Anterior cingulate cortex (tissue), 58 donors: ENCODE results near the gene ANXA8L1.
"Not testable (repeated sequence)": the region's sequence is repeated elsewhere in the genome, so short reads cannot be mapped to it uniquely, and the experiment has no call there.

Source experiments
- DNase-seq, 58 donors: peaks; one replicate each; lab custom pipeline; 2025; lab: John Stamatoyannopoulos, UW

The ANXA8L1 gene

DNA sequence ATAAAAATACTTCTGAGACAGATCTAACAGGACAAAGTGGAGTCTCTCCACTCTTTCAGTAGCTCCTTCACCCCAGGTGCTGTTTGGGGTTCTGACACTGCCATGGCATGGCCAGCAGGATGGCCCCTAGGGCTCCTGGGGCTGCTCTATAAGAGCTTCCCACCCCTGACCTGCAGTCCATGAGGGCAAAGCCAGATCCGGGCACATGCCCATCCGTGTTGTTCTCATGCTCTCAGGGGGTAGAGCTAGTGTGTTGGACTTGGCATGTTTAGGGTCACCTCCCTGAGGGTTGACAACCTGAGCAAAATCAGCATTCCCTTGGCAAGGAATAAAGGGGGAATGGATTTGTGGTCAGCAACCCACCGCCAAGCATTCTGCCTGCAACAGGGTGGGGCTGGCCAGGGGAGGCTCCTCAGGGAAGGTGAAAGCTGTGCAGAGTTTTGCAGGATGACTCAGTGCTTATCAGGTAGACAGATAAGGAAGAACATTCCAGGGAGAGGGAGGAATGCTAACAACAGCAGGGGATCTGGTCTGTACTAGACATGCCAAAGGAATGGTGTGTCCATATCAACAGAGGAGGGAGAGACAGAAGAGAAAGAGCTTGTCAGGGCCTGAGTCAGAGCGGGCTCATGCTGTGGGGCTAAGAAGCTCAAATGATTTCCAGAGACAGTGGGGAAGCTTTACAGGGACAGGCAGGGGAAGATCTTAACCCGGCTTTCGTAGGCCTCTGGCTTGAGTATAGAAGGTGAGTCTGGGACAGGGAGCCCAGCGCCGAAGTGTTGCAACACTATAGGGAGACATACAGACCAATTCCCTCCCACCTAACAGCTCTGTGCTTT, 21.1 kb downstream of the ANXA8L1 start:
- not testable (repeated sequence) for DNase-seq

GRCh38 chr10:46397767-46398166, 22.2 kb downstream of the ANXA8L1 start:
- DNase-seq = not testable (repeated sequence)

DNA sequence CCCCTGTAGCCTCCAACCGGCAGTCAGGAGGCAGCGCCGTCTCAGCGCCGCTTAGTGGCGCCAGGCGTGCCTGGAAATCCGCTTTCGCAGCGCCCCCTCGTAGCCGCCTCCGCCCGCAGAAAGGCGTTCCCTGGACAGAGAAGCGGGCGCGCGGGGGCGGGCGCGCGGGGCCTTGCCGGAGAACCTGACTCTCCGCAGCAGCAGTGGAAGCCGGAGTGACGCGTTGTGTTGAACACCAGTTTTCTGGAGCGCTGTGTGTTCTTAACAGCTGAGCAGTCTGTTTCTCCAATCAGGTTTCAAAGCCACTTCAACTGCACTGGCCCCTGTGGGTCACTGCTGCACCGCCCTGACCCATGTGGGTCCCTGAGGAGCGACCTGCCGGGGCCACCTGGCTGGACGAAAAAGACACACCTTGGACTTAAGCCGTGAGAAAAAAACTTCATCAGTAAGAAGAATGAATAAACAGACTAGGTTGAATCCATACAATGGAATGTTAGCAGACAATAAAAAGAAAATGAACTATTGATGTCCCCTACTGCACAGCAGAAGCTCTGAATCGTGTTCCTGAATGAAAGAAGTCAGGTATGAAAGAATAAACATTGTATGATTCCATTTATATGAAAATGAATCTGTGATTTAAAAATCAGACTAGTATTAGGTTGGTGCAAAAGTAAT, 22.8 kb downstream of the ANXA8L1 start:
- peak in 1 of 58 donors; percentile 1 for DNase-seq

DNA sequence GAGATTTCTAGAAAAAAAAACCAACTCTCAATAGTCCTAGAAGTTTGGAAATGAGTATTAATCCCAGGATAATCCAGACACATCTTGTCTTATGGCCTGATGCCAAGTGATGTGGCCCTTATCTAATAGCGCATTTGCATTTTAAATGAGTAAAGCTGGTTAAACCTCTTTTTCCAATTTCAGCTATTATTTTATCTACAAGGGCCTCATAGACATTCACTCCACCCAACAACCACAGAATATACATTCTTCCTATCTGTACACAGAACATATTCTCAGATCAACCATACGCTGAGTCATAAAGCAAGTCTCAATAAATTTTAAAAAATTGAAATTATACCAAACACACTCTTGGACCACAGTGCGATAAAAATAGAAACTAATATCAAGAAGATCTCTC, 34.0 kb downstream of the ANXA8L1 start:
- DNase-seq = not testable (repeated sequence)

DNA sequence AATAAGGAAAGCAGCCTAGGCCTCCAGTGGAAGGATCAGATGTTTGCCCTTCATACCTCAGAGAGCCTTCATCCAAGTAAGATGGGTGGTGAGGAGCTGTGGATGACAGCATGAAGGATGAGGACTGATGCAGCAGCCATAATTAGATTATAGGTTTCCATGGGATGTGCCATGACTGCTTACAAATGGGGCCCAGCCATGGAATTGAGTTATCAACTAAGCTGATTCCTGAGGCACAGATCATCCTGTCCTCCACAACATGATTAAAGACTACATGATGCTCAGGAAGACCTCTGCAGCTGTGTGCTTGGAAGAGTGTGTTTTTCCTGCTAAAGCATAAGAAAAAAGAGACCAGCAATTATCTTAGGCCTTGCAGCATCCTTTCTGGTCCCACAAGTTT, 35.5 kb downstream of the ANXA8L1 start:
- not testable (repeated sequence) for DNase-seq

GRCh38 chr10:46412665-46413064, 37.1 kb downstream of the ANXA8L1 start:
- DNase-seq = not testable (repeated sequence)

DNA sequence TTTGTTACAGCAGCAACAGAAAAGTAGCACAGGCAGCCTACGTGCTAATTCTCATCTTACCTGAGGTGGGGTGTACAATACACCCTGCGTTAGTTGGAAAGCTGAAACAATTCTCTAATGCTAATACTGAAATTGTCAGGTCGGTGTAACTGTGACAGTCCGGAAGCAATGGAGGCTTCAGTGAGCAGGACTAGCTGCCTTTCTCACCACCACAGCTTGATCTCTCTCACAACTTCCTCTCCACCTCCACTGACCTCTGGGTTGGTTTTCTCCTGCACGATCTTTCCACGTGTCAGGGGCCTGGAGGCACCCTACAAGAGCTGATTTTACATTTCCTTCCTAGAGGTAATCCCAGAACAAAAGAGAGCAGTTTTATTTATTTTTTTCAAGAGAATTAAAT, 39.7 kb downstream of the ANXA8L1 start:
- not testable (repeated sequence) for DNase-seq

- DNase-seq = not testable (repeated sequence)
Measured at GRCh38 chr10:46418283-46418682, 42.7 kb downstream of the ANXA8L1 start.

GRCh38 chr10:46419570-46420379, 44.2 kb downstream of the ANXA8L1 start:
- not testable (repeated sequence) for DNase-seq

DNA sequence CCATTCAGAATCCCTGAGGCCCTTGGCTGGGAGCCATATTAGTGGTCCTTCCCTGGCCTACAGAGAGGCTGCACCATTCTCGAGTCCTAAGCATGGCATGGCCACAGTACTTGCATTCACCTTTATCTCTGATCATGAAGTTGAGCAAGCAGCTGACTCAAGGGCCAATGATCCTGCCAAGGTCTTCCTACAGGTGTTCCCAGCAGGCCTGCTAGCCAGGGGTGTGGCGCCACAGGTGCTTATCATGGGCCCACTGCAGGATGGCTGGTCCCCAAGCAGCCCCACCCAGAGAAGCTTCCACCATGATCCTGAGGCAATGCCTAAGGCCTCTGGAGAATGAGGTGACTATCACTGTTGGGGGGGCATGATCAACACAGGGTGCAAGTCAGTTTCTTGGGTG, 48.0 kb downstream of the ANXA8L1 start:
- DNase-seq = not testable (repeated sequence)

DNA sequence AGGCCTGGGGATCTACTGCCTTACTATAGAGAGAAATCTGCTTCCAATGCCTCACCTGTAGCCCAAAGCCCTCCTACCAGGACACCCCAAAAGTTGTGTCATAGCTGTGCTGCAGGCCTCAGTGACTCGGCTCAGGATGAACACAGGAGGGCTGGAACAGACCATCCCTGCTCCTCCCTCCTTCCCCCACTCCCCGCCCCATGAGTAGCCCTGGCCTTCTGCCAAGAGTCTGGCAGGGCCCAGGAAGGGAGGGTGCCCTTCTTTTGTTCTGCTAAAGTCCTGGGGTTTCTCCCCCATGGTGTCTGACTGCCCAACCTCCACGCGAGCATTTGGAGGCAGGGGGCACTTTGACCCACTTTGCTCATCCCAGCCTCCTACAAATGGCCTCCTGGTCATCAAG, 65.4 kb downstream of the ANXA8L1 start:
- DNase-seq = not testable (repeated sequence)
